Measurements from ENCODE around the gene MLN. TPM values are rescaled to one million over a fixed set of nuclear protein-coding genes. Genes with fewer than 3 reads are reported as not detected.

The MLN gene
- total RNA-seq, 1 donor from 2014 or later: not detected

DNA sequence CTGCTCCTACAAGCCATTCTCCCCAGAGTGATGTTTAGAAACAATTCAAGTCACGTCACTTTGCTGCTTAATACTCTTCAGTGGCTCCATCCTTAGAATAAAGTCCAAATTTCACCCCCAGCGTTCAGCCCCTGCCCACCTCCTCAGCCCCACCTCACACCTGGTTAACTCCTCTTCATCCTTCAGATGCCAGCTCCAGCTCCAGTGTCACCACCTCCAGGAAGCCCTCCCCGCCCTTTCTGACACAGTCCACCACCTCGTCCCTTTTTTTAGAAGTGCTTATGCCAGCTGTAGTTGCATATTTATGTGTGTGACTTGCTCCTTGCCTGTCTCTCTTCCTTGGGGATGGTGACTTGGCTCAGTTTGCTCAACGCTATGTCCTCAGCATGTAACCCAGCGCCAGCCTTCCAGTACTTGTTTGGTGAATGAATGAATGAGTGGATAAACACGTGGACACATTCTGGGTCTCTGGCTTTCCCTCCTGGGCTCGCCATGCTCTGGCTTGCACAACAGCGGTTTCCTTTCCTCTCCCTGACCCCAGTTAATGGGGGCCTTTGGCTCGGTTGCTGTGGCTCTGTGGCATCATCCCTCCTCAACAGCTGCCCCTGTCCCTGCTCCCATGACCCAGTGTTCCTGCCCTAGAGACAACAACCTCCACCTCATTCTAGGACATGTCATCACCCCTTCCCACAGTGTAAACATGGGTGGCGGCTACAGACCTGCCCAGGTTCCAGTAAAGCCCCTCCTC is 53.4 kb downstream of the MLN start:
- intact Hi-C loops (cut with micrococcal nuclease): no loop called here
- TF ChIP-seq, protein P1, sequence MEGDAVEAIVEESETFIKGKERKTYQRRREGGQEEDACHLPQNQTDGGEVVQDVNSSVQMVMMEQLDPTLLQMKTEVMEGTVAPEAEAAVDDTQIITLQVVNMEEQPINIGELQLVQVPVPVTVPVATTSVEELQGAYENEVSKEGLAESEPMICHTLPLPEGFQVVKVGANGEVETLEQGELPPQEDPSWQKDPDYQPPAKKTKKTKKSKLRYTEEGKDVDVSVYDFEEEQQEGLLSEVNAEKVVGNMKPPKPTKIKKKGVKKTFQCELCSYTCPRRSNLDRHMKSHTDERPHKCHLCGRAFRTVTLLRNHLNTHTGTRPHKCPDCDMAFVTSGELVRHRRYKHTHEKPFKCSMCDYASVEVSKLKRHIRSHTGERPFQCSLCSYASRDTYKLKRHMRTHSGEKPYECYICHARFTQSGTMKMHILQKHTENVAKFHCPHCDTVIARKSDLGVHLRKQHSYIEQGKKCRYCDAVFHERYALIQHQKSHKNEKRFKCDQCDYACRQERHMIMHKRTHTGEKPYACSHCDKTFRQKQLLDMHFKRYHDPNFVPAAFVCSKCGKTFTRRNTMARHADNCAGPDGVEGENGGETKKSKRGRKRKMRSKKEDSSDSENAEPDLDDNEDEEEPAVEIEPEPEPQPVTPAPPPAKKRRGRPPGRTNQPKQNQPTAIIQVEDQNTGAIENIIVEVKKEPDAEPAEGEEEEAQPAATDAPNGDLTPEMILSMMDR (IDR thresholded peaks at IDR 0.05; ENCODE audit: borderline replicate concordance): no peak
- no peak for DNase-seq
- H3K27ac ChIP-seq (replicated peaks): no peak overlapping the region
- no peak overlapping the region for H3K4me3 ChIP-seq
- no peaks in the 10 kb centered on the region for H3K36me3 ChIP-seq
- H3K27me3 ChIP-seq (ENCODE audit: low read depth): no peaks in the 10 kb centered on the region
- H3K9me3 ChIP-seq (replicated peaks): no peaks in the 10 kb centered on the region
- H3K4me1 ChIP-seq: peaks cover 18% of the 10 kb centered on the region

DNA sequence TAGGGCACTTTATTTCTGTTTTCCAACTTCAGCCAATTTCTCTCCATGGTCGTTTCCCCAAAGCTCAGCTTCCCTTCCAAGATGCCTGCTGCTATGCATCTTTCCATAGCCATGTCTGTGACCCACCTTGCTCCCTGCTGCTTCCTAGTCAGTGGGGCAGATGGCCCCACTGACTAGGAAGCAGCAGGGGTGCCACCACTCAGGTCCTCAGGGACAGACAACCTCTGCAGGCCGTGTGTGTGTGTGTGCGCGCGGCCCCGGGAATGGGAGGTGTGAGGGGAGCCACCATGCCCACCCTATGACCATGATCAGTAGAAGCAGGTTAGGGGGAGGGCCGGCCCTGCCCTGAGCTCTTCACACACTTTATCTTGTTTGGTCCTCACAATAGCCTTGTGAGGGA is 54.4 kb downstream of the MLN start:
- Histone ChIP-seq H3K4me1 (peaks cover 22% of the 10 kb centered on the region), H3K27me3 (ENCODE audit: low read depth) (no peaks in the 10 kb centered on the region), H3K9me3 (replicated peaks) (no peaks in the 10 kb centered on the region), H3K27ac (replicated peaks) (no peak overlapping the region), H3K36me3 (no peaks in the 10 kb centered on the region), H3K4me3 (no peak overlapping the region)
- no peak for DNase-seq
- intact Hi-C loops (cut with micrococcal nuclease): no loop called here
- TF ChIP-seq, protein P1 (IDR thresholded peaks at IDR 0.05; ENCODE audit: borderline replicate concordance): no peak

DNA sequence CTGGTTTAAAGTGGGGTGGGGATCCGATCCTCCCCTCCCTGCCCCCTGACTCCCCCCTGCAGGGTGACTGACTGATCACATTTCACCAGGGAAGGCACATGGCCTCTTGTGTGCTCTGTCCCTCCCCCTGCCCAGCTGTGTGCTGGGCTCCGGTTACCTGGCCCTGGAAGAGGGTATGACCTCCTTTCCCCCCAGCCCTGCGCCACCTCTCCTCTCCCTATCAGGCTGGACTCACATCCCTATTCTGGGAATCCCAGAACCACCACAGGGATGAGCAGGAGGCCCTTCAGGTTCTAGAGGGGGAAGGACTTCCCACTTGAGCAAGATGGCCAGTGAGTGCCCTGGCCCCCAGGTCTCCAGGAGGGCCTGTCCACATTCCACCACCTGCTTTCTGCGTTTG is 55.0 kb downstream of the MLN start:
- no peak for DNase-seq
- Histone ChIP-seq H3K9me3 (replicated peaks) (no peaks in the 10 kb centered on the region), H3K27me3 (ENCODE audit: low read depth) (no peaks in the 10 kb centered on the region), H3K4me1 (peaks cover 26% of the 10 kb centered on the region), H3K36me3 (no peaks in the 10 kb centered on the region), H3K4me3 (no peak overlapping the region), H3K27ac (replicated peaks) (no peak overlapping the region)
- TF ChIP-seq, protein P1 (IDR thresholded peaks at IDR 0.05; ENCODE audit: borderline replicate concordance): no peak
- intact Hi-C loops (cut with micrococcal nuclease): no loop called here

DNA sequence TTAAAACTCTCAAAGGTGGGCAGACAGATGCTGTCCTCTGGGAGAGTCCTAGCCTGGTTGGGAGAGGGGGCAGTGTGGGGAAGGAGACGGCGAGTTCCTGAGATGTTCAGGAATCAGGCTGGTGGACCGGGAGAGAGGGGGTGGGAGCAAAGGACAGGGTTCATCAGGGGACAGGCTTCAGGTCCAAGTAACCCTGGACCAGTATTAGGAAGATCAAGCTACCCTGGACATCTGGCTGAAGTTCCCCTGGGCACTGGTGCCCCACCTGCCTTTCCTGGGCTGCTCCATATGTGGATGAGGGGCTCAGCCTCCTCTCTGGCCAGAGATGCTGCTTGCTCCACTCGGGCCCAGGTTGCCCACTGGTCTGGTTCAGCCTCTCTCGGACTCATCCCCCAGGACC is 56.0 kb downstream of the MLN start:
- H3K9me3 ChIP-seq (replicated peaks): no peaks in the 10 kb centered on the region
- H3K36me3 ChIP-seq: no peaks in the 10 kb centered on the region
- no peaks in the 10 kb centered on the region for H3K27me3 ChIP-seq (ENCODE audit: low read depth)
- H3K4me1 ChIP-seq: peaks cover 36% of the 10 kb centered on the region
- no peak overlapping the region for H3K4me3 ChIP-seq
- H3K27ac ChIP-seq (replicated peaks): peak overlapping the region; percentile 95
- intact Hi-C loops (cut with micrococcal nuclease): no loop called here
- TF ChIP-seq, protein P1 (IDR thresholded peaks at IDR 0.05; ENCODE audit: borderline replicate concordance): no peak
- no peak for DNase-seq

DNA sequence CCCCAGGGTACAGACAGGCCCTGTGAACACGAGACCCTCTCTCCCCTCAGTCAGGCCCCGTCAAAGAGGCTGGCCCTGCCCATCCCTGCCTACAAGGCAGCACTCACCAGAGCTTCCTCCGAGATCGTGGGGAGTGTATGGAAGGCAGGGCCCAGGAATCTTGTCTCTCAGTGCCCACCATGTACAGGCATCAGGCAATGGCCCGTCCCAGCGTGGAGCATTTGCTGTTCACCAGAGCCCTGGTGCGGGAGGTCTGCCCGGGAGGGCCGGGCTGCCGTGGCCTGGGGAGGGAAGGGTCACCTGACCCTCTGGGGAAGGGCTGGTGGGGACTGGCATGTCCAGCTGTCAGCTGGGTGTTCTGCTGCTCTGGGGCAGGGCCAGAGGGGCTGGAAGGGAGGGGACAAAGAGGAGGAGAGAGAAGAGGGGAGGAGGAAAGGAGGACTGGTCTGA is 57.1 kb downstream of the MLN start, which contains the start of gene IP6K3:
TSS of gene IP6K3 (minus strand) at position 255 of the 450 bp plus-strand sequence. CDS start 11,429 bp downstream, outside the sequence.
- Histone ChIP-seq H3K4me1 (peaks cover 45% of the 10 kb centered on the region), H3K27ac (replicated peaks) (peak within 1 kb of the TSS; percentile 95), H3K36me3 (no peaks in the 10 kb centered on the region), H3K4me3 (peak within 1 kb of the TSS; percentile 72), H3K9me3 (replicated peaks) (no peaks in the 10 kb centered on the region), H3K27me3 (ENCODE audit: low read depth) (no peaks in the 10 kb centered on the region)
- peak; percentile 78 for DNase-seq
- intact Hi-C loops (cut with micrococcal nuclease): no loop called here
- TF ChIP-seq, protein P1 (IDR thresholded peaks at IDR 0.05; ENCODE audit: borderline replicate concordance): no peak
